GM21390 (cell line): ENCODE data around the gene PTPRD.
"Not testable (repeated sequence)": the region's sequence is repeated elsewhere in the genome, so short reads cannot be mapped to it uniquely, and the experiment has no call there.

Source experiments
- ATAC-seq: cut with Tn5 transposase; IDR thresholded peaks from one replicate; pipeline ENCODE4 v1.9.1; 2021; ENCODE audit not compliant: unreplicated experiment

The PTPRD gene

DNA sequence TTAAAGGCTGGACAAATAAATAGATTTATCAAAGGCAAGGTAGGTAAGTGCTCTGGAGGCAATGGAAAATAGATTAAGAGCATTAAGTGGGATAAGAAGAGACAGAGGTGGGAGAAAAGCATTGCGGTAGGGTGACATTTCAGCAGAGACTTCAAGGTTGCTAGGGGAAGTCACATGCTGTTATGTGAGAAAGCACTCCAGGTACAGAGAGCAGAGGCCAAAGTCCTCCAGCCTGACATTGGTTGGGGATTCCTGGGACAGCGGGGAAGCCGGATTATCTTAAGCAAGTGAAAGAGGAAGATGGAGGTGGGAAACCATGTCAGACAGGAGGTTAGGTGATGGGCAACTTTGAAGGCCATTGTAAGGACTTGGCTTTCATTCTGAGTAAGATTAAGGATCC lies 1222.9 kb downstream of the PTPRD start:
- ATAC-seq, result no peak

DNA sequence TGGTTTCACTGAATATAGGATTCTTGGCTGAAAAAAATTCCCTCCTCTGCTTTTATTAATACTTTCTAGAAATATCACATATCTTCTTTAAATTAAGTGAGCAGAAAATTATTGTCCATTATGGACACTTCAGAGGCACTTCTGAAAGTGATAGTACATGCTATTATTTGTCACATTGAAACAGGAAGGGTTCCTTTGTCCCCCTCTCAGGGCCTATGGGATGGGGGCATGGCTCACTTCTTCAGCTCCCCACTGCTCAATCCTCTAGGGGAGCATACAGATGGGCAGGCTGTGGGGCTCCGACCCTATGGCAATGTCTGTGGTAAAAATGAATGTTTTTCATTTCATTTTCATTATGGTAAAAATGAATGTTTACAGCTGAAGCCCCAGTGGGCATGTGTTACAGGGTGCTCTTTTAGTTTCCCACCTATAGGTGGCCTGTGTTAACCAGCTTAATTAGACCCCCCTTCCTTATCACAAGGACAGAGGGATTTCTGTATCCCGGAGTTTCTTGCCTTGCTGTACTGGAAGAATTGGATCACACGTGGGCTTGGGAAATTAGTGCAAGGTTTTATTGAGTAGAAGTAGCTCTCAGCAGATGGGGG lies 1225.2 kb downstream of the PTPRD start:
- ATAC-seq, result no peak

GRCh38 chr9:9362332-9362731 lies 1250.5 kb downstream of the PTPRD start:
- ATAC-seq, result no peak

- no peak for ATAC-seq
These were observed 1259.8 kb downstream of the PTPRD start for GRCh38 chr9:9352877-9353481.

GRCh38 chr9:9341203-9341602 lies 1271.6 kb downstream of the PTPRD start:
- ATAC-seq, result no peak

GRCh38 chr9:9337129-9337528 lies 1275.7 kb downstream of the PTPRD start:
- ATAC-seq, result no peak

DNA sequence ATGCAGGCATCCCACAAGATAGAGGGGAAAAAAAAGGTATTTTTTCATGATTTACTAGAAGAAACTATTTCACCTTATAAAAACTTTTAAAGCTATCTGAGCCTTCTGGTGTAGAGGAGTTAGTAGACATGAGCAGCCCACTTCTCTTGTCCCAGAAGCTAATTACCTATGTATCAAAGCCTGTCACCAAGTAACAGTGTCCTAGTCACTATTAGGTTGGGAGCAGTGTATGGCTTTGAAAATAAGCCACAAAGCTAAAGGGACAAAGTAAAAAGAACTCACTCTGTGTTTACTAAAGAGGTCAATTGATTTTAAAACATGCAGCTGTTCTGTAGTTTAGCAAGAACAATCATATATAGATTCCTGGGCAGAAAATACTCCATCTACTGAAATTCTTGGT lies 1286.1 kb downstream of the PTPRD start:
- no peak for ATAC-seq

DNA sequence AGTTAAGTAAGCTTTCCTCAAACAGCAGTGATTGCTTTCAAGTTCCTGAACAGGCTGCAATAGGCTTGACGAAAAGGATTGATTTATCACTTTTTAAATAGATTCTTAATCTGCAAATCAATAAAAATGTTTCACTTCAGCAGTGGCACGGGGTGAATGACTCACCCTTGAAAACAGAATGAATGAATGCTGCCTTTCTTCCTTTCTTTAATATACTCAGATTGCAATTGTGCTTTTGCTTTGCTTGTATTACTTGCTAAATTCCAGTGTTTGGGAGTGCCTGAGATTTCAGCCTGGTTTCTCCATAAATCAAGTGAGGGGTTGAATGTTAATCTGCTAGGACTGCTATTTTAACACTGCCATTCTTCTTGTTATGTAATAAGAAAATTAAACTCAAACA lies 1293.8 kb downstream of the PTPRD start:
- no peak for ATAC-seq

DNA sequence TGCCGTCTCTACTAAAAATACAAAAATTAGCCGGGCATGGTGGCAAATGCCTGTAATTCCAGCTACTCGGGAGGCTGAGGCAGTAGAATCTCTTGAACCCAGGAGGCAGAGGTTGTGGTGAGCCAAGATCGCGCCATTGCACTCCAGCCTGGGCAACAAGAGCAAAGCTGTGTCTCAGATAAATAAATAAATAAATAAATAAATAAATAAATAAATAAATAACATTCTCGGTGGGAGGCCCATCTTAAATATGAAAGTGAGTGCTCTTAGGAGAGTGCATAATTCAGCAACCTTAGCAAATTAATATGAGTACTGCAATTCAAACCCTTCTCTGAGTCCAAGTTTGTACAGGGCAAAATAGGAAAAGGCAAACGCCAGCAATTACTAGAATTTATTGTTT lies 1302.1 kb downstream of the PTPRD start:
- not testable (repeated sequence) for ATAC-seq

DNA sequence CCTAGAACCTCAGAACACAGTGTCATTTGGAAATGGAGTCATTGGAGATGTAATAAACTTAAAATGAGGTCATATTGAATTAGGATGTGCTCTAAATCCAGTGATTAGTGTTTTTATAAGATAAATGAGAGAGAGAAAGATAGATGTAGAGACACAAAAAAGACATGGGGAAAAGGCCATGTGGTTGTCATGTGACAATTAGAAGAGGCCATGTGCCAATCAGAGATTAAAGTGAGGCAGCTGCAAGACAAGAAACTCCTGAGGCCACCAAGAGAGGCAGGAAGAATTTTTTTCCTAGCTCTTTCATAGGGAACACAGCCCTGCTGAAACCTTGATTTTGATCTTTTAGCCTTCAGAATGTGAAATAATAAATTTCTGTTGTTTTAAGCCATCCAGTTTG lies 1307.2 kb downstream of the PTPRD start:
- no peak for ATAC-seq

- ATAC-seq, result no peak
These were observed 1313.7 kb downstream of the PTPRD start for GRCh38 chr9:9299134-9299533.

- ATAC-seq, result no peak
These were observed 1326.8 kb downstream of the PTPRD start for GRCh38 chr9:9286001-9286400.

- no peak for ATAC-seq
These were observed 1328.6 kb downstream of the PTPRD start for GRCh38 chr9:9284201-9284600.

DNA sequence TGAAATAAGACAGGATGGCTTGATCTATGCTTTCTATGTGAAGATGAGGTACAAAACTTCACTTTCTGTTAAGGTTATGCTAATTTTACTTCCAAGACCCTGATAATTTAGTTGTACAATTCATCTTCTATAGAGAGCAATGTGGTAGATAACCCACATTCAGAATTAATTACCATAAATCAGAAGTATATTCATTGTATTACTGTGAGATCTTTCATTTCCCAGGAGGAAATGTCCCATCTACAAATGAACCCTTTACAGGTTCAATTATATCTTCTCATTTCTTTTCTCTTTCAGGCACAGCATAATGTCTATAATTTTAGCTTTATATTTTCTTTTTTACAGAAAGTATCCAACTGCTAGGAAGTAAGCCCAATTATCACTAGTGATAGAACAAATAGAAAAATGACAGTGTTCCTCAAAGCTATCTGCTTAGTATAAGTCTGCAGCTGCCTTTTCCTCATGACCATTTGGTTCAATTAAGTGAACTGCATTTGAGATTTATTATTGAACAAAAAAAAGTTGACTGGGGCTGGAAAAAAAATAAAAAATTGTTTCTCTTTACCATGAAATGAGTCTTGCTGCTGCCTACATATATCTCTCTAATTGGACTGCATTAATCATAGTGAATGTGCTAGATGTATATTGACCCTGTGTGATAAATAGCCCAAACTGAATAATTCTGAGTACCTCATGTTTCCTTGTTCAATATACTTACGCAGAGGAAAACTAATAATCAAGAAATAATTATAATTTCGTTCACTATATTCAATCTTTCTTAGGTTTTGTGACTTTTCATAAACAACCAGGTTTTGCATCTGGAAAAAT lies 1329.4 kb downstream of the PTPRD start:
- ATAC-seq, result no peak

DNA sequence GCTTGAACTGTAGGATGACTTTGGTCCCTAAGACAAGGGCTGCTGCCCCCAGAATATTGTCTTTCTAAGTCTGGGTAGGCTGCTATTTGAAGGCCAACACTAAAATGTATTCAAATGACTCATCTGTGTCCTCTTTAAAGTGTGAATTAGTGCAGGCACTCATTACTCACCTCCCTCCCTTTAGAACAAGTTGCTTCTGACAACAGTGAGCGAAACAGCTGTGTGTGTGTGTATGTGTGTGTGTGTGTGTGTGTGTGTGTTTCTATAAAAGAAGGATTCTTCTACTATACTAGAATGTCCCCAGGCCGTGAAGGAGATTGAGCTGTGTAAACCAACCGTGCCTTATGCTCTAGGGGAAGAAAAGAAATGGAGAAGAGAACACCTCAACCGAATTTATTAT lies 1337.2 kb downstream of the PTPRD start:
- ATAC-seq, result no peak

GRCh38 chr9:9257999-9258498 lies 1354.8 kb downstream of the PTPRD start:
- no peak for ATAC-seq

- ATAC-seq, result no peak
These were observed 1366.1 kb downstream of the PTPRD start for GRCh38 chr9:9246726-9247125.

GRCh38 chr9:9231946-9232345 lies 1380.9 kb downstream of the PTPRD start:
- no peak for ATAC-seq

GRCh38 chr9:9229269-9229668 lies 1383.5 kb downstream of the PTPRD start:
- no peak for ATAC-seq

- ATAC-seq, result no peak
These were observed 1389.6 kb downstream of the PTPRD start for GRCh38 chr9:9223175-9223574.

GRCh38 chr9:9222730-9223129 lies 1390.1 kb downstream of the PTPRD start:
- ATAC-seq, result no peak

GRCh38 chr9:9216934-9217333 lies 1395.9 kb downstream of the PTPRD start:
- ATAC-seq, result no peak
